OCI-M2 (cell line): ENCODE measurements around the gene THBS2.

Experiments
- DNase-seq: peaks from one replicate; lab custom pipeline; 2025; ENCODE audit not compliant: unreplicated experiment; lab: John Stamatoyannopoulos, UW

THBS2 gene

GRCh38 chr6:169251371-169251802 is 2.3 kb downstream of the THBS2 start:
- no peak for DNase-seq

GRCh38 chr6:169250660-169251059 is 3.0 kb downstream of the THBS2 start:
- DNase-seq = no peak

GRCh38 chr6:169249057-169249456 is 4.6 kb downstream of the THBS2 start:
- DNase-seq = no peak

GRCh38 chr6:169248521-169248971 is 5.1 kb downstream of the THBS2 start:
- DNase-seq = no peak

- DNase-seq = no peak
These were observed 5.7 kb downstream of the THBS2 start for GRCh38 chr6:169247991-169248390.

- no peak for DNase-seq
These were observed 6.2 kb downstream of the THBS2 start for GRCh38 chr6:169247419-169247818.

- no peak for DNase-seq
These were observed 7.2 kb downstream of the THBS2 start for GRCh38 chr6:169246445-169246844.

GRCh38 chr6:169244684-169245383 is 8.8 kb downstream of the THBS2 start:
- no peak for DNase-seq

- no peak for DNase-seq
These were observed 10.0 kb downstream of the THBS2 start for GRCh38 chr6:169243661-169244060.

- no peak for DNase-seq
These were observed 10.5 kb downstream of the THBS2 start for GRCh38 chr6:169243186-169243585.

- no peak for DNase-seq
These were observed 11.8 kb downstream of the THBS2 start for GRCh38 chr6:169241688-169242350.

GRCh38 chr6:169240591-169241390 is 12.9 kb downstream of the THBS2 start:
- no peak for DNase-seq

- no peak for DNase-seq
These were observed 13.5 kb downstream of the THBS2 start for GRCh38 chr6:169240125-169240524.

- DNase-seq = no peak
These were observed 14.5 kb downstream of the THBS2 start for GRCh38 chr6:169239181-169239580.

GRCh38 chr6:169238766-169239165 is 14.9 kb downstream of the THBS2 start:
- no peak for DNase-seq

- no peak for DNase-seq
These were observed 16.0 kb downstream of the THBS2 start for GRCh38 chr6:169237496-169238134.

GRCh38 chr6:169236988-169237387 is 16.7 kb downstream of the THBS2 start:
- DNase-seq = no peak

GRCh38 chr6:169236545-169236944 is 17.1 kb downstream of the THBS2 start:
- DNase-seq = no peak

- DNase-seq = no peak
These were observed 18.4 kb downstream of the THBS2 start for GRCh38 chr6:169235286-169235685.

- no peak for DNase-seq
These were observed 19.0 kb downstream of the THBS2 start for GRCh38 chr6:169234634-169235033.

GRCh38 chr6:169233832-169234231 is 19.8 kb downstream of the THBS2 start:
- DNase-seq = no peak
